GM21737 (cell line): ENCODE measurements around the gene GID4.

Experiments used
- ATAC-seq: cut with Tn5 transposase; IDR thresholded peaks from one replicate; pipeline ENCODE4 v1.9.1; 2021; ENCODE audit warnings: mild to moderate bottlenecking, moderate library complexity; ENCODE audit not compliant: unreplicated experiment

Gene GID4

GRCh38 chr17:18099516-18099915 is 60.3 kb downstream of the GID4 start:
- no peak for ATAC-seq

- ATAC-seq: no peak
Measured at GRCh38 chr17:18100616-18101015, 61.4 kb downstream of the GID4 start.

- ATAC-seq: no peak
Measured at GRCh38 chr17:18101828-18102227, 62.6 kb downstream of the GID4 start.

GRCh38 chr17:18102640-18103039 is 63.4 kb downstream of the GID4 start:
- no peak for ATAC-seq

GRCh38 chr17:18105027-18105426 is 65.8 kb downstream of the GID4 start:
- ATAC-seq: no peak

GRCh38 chr17:18105595-18105994 is 66.4 kb downstream of the GID4 start:
- no peak for ATAC-seq

- no peak for ATAC-seq
Measured at GRCh38 chr17:18106211-18106610, 67.0 kb downstream of the GID4 start.

- no peak for ATAC-seq
Measured at GRCh38 chr17:18107061-18107790, 68.0 kb downstream of the GID4 start.

- ATAC-seq: no peak
Measured at GRCh38 chr17:18107971-18108370, 68.8 kb downstream of the GID4 start.

GRCh38 chr17:18108401-18109312 is 69.4 kb downstream of the GID4 start, which contains the start of gene MYO15A:
Gene MYO15A (plus strand): TSS chr17:18108756. CDS start chr17:18118801, 10,045 bp downstream.
- ATAC-seq: no peak

GRCh38 chr17:18109935-18110485 is 70.8 kb downstream of the GID4 start:
- ATAC-seq: no peak

GRCh38 chr17:18110636-18111145 is 71.5 kb downstream of the GID4 start:
- no peak for ATAC-seq

- no peak for ATAC-seq
Measured at GRCh38 chr17:18111330-18111971, 72.2 kb downstream of the GID4 start.

GRCh38 chr17:18115517-18115916 is 76.3 kb downstream of the GID4 start:
- no peak for ATAC-seq

- no peak for ATAC-seq
Measured at GRCh38 chr17:18116078-18116477, 76.9 kb downstream of the GID4 start.

GRCh38 chr17:18117533-18117932 is 78.3 kb downstream of the GID4 start:
- no peak for ATAC-seq
